SKM-1 treated with dmso at 0.1 percent for 144 hours (cell line): Measurements from ENCODE around the gene MND1.
"Not testable (repeated sequence)": the region's sequence is repeated elsewhere in the genome, so short reads cannot be mapped to it uniquely, and the experiment has no call there.

Source experiments
- DNase-seq: peaks from one replicate; lab custom pipeline; 2025; ENCODE audit not compliant: unreplicated experiment; lab: John Stamatoyannopoulos, UW

MND1 gene

DNA sequence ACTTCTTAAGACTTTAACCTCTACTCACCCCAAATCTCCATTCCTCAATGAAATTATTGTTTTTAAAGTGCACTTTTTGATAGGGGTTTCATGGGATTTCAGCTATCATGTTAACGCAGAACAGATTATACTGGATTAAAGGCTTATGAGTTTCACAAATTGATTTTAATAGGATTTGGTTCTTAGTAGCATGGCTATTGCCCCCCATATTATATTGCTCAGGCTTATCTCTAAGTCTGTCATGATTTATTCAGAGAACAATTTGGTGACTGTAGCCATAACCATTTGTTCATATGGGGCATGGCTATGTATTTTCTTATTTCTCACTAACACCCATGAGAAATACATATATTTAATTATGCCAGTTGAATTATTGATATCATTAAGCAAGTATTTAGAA is 57.0 kb downstream of the MND1 start:
- DNase-seq = no peak

DNA sequence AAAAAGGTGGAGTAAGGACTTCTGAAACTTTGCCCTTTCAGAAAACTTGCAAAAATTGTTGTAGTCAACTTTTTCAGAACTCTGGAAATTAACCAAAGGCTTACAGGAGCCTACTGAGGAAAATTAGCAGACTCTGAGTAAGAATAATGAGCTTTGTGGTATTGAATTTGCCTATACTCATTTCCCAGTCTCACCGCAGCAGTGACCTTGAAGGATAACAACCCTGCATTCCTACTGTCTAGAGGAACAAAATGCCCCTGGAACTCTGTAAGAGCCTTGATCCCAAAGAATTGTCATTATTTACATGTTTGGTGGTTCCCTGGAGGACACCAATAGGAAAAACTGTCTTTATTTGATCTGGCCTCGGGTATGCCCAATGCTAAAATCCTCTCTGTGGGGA is 57.9 kb downstream of the MND1 start:
- DNase-seq = no peak

DNA sequence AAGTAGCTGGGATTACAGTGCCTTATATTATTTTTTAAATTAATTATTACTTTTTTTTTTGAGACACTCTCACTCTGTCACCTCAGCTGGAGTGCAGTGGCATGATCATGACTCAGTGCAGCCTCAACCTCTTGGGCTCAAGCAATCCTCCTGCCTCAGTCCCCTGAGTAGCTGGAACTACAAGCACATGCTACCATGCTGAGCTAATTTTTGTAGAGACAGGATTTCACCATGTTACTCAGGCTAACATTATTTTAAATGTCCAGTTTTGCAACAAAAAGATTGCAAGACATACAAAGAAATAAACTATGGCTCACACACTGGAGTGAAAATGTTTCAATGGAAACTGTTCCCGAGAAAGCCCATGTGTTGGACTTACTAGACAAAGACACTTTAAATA is 59.2 kb downstream of the MND1 start:
- DNase-seq = no peak

DNA sequence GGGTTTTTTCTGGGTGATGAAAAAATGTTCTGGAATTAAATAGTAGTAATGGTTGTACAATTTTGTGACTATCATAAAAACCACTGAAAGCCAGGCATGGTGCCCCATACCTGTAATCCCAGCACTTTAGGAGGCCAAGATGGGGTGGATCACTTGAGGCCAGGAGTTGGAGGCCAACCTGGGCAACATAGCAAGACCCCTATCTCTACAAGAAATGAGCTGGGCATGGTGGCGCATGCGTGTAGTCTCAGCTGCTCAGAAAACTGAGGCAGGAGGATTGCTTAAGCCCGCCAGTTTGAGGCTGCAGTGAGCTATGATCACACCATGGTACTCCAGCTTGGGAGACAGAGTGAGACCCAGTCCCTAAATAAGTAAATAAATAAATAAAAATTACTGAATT is 63.4 kb downstream of the MND1 start:
- DNase-seq = no peak

DNA sequence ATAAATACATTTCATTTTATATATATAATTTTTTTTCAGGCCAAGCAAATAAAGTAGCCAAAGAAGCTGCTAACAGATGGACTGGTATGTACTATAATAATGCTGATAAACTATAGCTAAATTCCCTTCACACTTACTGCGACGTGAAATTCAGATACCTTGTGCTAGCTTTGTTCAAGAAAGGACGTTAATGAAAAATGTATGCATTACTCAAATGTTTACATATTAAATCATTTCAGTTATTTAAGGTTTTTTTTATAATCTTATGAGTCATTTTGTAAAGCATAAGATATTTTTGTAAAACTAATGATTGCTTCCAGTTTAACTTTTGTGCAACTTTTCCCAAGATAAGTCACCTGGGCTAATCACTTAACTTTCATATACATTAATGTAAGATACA is 64.4 kb downstream of the MND1 start:
- no peak for DNase-seq

DNA sequence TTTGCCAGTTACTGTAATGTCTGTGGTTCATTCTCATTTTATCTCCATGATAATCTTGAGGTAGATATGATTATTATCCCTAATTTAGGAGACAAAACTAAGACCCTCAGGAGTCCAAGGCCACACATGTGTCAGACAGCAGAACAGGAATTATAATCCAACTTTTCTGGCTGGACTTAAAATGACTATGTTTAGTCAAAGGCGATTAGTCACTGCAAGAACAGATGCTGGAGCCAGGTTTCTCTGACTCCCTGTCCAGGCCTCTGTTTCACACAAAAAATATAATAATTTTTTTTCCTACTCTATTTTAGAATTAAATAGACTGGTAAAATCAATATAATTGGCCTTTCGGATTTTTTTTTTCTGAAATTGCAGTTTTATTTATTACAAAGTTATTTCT is 64.9 kb downstream of the MND1 start:
- no peak for DNase-seq

DNA sequence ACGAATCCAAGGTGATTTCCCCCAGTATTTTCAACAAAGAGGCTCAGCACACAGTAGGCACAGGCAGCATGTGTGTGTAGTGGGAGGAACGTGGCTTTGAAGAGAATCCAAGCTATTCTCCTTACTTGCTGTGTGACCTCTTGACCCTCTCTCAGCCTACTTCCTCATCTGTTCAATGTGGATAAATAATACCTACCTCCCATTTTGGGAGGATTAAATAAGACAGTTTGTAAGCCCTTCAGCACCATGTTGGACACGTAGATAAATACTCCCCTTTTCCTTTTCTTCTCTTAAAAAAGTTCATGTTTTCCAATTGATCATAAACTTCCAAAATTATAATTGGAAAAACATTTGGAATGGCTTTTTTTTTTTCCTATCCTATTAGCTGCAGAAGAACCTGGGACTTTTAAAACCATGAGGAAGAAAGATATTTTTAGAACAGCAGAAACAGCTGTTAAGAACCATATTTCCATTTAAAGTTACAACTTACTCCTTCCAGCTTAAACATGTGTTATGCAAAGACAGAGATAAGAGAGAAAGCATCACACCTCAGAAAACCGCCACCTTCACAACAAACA is 65.5 kb downstream of the MND1 start:
- DNase-seq = peak; percentile 29

DNA sequence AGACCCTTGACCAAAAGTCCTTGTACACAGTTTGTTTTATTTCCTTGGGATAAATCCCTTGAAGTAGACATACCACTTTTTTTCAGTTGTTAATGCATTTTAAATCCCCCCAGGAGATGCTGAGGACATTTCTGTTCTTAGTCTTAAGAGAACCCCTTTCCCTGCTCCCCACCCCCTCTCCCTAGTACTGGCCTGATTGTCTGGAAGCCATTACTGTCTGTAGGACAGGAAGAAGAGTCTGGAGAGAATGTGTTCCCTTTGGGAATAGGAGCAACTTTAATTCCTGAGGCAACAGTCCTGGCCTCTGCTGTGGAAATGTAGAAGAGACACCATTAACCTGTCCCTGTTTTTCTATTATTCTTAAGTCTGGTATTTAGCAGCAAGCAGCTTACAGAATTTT is 69.4 kb downstream of the MND1 start:
- DNase-seq = no peak

DNA sequence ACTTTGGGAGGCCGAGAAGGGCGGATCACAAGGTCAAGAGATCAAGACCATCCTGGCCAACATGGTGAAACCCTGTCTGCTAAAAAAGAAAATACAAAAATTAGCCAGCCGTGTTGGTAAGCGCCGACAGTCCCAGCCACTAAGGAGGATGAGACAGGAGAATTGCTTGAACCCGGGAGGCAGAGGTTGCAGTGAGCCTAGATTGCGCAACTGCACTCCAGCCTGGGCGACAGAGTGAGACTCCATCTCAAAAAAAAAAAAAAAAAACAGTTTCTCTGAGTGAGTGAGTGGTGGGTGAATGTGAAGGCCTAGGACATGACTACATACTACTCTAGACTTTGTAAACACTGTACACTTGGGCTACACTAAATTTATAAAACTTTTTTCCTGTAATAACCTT is 72.0 kb downstream of the MND1 start:
- not testable (repeated sequence) for DNase-seq

DNA sequence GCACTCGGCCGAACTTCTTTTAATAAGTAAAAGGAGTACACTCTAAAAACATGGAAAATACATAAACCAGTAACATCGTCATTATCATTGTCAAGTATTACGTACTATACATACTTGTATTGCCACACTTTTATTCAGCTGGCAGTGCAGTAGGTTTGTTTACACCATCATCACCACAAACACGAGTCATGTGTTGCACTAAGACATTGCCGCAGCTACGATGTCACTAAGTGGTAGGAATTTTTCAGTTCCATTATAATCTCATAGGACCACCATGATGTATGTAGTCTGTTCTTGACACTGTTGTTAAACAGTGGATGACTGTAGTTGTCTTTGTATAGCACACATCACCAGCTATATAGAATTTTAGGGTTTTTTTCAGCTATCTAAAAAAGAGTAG is 73.6 kb downstream of the MND1 start:
- no peak for DNase-seq

DNA sequence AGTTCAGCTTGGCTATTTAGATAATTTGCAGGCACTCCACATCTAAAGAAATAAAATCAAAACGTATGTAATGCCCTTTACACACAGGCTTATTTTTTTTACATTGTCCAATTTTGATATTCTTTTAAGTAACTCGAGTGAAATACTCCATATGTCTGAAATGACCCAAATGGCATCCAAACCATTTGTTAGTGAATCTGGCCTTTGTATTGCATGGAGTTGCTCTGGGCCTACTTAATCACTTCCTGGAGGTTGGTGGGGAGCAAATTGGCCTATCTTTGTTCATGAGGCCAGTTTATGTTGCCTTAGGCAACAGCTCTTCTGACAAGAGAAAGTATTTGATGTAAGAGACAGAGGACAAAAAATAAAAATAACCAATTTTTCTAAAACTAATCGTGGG is 74.1 kb downstream of the MND1 start:
- DNase-seq = no peak

DNA sequence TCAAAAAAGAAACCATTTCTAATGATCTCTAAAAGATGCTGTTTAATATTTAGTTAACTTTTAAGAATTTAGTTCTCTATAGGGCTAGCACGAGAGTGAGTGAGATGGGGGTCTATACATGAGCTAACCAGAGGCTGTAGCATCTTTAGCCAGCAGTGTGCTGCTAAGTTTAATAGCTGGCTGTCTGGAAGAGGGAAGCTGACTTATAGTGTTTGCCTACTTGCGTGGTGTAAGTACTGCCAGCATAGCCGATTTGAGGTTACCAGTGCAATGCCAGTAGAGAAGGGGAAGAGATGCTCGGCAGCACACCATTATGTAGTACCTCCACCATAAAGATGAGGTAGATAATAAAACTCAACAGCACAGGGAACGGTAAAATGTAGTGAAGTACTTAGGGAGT is 74.5 kb downstream of the MND1 start:
- no peak for DNase-seq

DNA sequence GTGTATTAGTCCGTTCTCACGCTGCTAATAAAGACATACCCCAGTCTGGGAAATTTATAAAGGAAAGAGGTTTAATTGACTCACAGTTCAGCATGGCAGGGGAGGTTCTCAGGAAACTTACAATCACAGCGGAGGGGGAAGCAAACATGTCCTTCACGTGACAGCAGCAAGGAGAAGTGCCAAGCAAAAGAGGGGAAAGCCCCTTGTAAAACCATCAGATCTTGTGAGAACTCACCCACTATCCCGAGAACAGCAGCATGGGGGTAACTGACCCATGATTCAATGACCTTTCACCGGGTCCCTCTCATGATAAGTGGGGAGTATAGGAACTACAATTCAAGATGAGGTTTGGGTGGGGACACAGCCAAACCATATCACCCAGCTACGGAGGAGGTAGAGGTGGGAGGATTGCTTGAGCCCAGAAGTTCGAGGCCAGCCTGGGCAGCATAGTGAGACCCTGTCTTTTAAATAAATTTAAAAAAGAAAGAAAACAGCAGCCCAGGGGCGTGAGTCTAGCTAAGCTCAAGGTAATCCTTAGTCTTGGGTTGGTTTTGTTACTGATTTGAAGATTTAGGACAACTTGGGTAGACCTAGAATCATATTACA is 75.3 kb downstream of the MND1 start:
- no peak for DNase-seq

DNA sequence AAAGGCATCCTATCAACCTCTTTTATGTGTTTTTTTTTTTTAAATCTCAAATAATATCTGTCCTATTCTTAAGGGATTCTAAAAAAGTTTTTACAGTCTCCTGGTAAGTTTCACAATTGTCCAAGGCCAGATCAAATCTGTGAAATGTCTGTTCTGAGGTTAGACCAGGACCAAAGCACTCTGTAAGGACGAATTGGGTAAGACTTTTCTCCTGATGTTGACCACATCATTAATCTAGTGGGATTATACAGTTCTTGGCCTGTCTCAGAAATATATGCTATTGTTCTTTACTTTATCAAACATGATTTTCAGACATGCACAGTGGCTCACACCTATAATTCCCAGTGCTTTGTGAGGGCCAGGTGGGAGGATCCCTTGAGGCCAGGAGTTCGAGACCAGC is 75.9 kb downstream of the MND1 start:
- DNase-seq = no peak

DNA sequence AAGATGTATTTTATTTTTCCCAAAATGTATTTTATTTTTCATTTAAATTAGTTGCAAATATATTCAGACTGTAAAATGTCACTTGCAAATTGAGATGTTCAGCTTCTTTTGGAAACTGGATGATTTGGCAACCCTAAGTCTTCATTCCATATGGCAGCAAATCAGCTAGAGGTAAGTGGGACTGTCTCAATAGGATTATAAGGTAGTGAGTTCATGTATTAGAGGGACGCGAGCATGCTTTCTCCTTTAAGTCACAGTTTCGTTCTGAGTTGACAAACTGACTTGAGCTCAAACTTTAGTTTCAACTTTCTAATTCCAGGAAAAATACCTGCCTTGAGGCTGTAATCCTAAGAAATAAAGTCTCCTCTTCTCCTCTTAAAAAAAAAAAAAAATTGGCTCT is 77.5 kb downstream of the MND1 start:
- DNase-seq = no peak

DNA sequence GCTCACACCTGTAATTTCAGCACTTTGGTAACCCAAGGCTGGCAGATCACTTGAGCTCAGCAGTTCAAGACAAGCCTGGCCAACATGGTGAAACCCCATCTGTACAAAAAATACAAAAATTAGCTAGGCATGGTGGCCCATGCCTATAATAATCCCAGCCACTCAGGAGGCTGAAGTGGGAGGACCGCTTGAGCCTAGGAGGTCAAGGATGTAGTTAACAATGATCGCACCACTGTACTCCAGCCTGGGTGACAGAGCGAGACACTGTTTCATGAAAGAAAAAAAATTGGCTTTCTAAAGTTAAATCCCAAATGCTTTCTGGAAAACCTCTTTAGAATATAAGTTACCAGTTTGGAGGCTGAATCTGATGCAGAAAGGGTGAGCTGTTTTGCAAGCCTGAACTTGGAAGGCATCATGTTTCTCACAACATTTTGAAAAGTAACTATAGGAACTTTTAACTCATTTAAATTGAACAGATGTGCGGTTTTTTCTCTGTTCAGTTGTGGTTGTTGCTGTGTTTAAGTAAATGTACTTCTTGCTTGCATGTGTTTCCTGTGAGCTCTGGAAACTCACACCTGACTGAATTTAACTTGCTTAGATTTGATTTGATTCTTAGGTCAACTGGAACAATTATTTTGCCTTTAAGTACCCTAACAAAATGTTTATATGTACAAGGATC is 81.9 kb downstream of the MND1 start:
- DNase-seq = no peak

DNA sequence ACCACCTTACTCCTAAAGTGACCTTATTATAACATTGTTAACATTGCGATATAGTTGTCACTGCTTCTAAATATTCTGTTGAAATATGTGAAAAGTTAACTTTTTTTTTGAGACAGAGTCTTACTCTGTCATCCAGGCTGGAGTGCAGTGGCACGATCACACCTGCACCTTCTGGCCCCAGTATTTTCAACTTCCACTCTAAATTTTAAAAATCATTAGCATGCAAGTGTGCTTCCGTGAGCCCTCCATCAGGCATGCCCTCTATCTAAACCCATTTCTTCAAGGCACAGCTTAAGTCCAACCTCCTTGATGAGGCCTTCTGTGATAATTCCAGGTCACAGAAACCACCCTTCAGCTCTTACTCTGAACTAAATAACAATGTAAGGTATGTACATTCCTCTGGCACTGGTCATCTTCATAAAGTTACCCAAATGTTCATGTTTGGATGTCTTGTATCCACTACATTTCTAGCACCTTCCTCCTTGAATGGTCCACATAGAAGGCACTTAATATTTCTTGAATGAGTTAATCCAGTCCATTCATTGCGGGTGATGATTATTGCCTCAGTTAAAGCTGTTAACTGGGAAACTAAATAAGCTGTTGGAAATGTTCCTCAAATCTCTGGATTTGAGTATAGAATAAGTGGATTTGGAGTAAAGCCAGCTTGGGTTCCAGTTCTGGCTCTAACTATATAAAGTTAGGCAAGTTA is 83.0 kb downstream of the MND1 start:
- DNase-seq = no peak

DNA sequence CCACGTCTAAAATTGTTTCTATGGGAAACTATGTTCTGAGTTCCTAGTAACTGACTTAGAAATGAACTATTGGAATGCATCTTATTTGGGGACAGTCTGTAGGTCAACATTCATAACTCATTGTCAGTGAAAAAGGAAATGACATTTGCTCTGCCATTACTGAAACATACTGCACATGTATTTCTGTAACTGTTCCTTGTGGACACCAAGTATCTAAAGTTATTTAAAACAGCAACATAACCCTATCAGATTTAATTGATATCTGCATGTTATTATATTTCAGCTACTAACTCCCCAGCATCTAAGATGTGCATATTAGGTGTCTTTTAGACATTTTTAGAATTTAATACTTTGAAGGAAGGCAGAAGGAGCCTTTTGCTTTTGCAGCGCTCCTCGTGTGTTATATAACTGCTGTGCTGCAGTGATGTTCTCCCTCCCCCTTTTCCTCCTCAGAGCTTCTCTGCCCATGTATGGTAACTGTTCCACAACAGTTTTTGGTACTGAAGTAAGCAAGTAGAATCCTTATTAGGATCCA is 84.5 kb downstream of the MND1 start:
- DNase-seq = no peak

DNA sequence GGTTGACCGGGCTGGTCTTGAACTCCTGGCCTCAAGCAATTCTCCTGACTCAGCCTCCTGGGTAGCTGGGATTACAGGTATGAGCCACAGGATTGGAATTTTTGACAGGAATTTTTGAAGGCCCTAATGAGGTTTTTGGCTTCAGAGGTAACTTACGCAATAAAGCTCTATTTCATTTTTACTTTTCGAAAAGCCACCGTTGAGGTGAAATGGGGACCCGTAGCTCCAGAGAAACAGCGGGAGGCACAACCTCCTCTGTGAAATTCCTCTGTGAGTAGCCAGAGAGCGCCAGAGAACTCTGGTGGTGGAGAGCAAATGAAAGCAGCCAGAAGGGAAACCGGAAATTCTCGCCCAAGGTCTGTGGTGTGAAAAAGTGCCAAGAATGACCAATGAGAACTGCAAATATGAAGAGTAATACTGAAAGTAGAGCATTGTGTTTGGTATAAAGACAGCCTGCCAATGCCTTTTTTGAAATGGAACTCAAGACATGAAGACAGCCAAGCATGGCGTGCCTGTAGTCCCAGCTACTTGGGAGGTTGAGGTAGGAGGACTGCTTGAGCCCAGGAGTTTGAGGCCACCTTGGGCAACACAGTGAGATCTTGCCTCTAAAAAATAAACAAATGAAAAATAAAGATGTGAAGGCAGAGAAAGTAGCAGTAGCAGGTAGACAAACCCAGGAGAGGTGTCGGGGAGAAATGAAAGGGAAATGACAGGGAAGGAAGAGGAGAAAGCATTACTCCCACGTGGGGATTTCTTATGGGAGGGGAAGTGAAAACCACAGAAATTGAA is 88.7 kb downstream of the MND1 start:
- peak; percentile 87 for DNase-seq

DNA sequence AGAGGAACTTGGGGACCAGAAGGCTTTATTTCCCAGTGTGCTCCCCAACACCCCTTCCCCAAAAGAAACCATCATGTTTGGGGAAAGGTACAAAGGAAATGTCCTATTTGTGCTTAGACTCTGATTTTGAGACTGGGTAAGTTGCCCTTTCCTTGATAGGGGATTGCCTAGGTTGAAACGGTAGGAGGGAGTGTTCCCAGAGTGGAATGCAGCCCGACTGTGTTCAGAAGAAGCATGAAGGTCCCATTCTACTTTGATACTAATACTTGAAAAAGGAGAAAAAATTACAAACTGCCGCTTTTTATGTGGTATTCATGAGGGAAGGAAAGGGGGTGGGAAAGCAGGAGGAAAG is 89.2 kb downstream of the MND1 start:
- DNase-seq = no peak

DNA sequence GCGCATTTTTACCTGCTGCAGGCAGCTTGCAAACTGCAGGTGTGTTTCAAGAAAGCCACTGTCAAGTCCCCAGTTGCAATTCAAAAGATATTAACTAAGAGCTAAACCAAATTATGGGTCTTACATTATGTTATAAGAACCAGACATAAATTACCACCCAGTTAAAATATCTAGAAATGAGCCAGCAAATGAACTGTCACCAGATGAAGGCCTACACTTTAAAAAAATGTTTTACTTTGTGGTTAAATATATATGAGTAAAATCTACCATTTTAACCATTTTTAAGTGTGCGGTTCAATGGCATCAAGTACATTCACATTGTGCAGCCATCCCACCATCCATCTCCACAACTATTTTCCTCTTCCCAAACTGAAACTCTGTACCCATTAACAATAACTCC is 89.7 kb downstream of the MND1 start:
- DNase-seq = no peak
